ENCODE measurements around the gene OR5B17.

GRCh38 chr11:58390551-58391063 is 31.7 kb upstream of the OR5B17 start:
- TF ChIP-seq CTCF (IDR thresholded peaks at IDR 0.05 in 2 of 3, conservative IDR thresholded peaks at IDR 0.05 in 1 of 3; ENCODE audit: control insufficient read depth in 2 of 3, extremely low read depth in 1 of 3, insufficient read depth in 1 of 3, low read depth in 3 of 3, low read length in 3 of 3), result no peak
- TF ChIP-seq POLR2A (IDR thresholded peaks at IDR 0.05; ENCODE audit: low read depth, low read length), result no peak
- TF ChIP-seq EP300 (IDR thresholded peaks at IDR 0.05; ENCODE audit: borderline replicate concordance in 1 of 2, control insufficient read depth in 1 of 2, low read depth in 2 of 2, low read length in 2 of 2), result no peak
- no peak for TF ChIP-seq HSF1 (IDR thresholded peaks at IDR 0.05; ENCODE audit: low read depth, low read length)
- TF ChIP-seq ZNF217 (IDR thresholded peaks at IDR 0.05), result no peak
- TF ChIP-seq ZBTB33 (IDR thresholded peaks at IDR 0.05), result no peak
- TF ChIP-seq FOXK2 (IDR thresholded peaks at IDR 0.05), result no peak
- no peak for TF ChIP-seq REST (IDR thresholded peaks at IDR 0.05; ENCODE audit: low read depth, low read length)
- TF ChIP-seq NR2C2 (IDR thresholded peaks at IDR 0.05; ENCODE audit: borderline replicate concordance, control insufficient read depth, insufficient read length, low read depth), result no peak
- no peak for TF ChIP-seq RAD21 (IDR thresholded peaks at IDR 0.05; ENCODE audit: insufficient read depth, low read depth, low read length)

Measured in GM12878 (cell line).